SK-N-MC (cell line): ENCODE data around the gene TSEN2.

Experiments used
- EZH2 ChIP-seq: fragments of 200-600 bp; sonication (generic); IDR thresholded peaks from one replicate; pipeline ENCODE4 v1.6.1; 2017; ENCODE audit warnings: antibody characterized with exemption
- FOXP2 ChIP-seq: optimal IDR thresholded peaks from 2 replicates; pipeline ENCODE3; 2011; ENCODE audit warnings: mild to moderate bottlenecking, moderate library complexity; ENCODE audit not compliant: insufficient read depth; ENCODE audit errors: extremely low read length, control extremely low read depth
- POLR2AphosphoS5 ChIP-seq: IDR thresholded peaks from 2 replicates; pipeline ENCODE4 v1.6.1; 2012; ENCODE audit warnings: mild to moderate bottlenecking, low read depth, low read length, borderline replicate concordance

- no peak for TF ChIP-seq POLR2AphosphoS5
- no peak for TF ChIP-seq EZH2
- no peak for TF ChIP-seq FOXP2
Measured at GRCh38 chr3:12560505-12561190, 76.4 kb downstream of the TSEN2 start.
